HT1080 (cell line): ENCODE measurements around the gene TRIM31. TPM values are rescaled to one million over a fixed set of nuclear protein-coding genes. Genes with fewer than 3 reads are reported as not detected.

Experiments used
- DNase-seq: peaks from one replicate; pipeline ENCODE4 v3.0.0-alpha.2; 2015; ENCODE audit warnings: low read depth
- small RNA-seq: library from RNA; depleted of rRNA; stranded (forward); fragments of <200 nt; gene quantifications from one replicate; pipeline ENCODE3, GENCODE V24; 2014
- total RNA-seq: library from RNA; depleted of rRNA; stranded (reverse); fragments of >200 nt; shearing (Covaris generic); gene quantifications from 2 replicates; pipeline ENCODE4 v1.2.3, GENCODE V29; 2014; rRNA removed

The TRIM31 gene
- total RNA-seq, 1 experiment from 2014 or later, result 0.03 TPM

DNA sequence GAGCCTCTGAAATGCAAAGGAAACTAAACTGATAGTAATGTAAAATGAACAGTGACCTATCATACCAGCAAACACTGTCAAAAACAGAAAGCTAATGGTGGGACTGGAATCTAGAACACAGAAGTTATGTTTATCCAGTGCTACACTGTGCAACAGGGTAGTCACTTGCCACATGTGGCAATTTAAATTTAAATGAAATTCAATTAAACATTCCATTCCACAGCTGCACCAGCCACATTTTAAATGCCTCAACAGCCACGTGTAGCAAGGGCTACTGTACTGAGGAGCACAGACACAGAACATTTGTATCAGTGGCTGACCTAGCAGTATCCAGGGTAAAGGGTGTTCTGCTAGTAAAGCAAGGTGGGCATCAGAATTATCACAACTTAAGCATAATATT lies 57.4 kb downstream of the TRIM31 start:
- no peak for DNase-seq

DNA sequence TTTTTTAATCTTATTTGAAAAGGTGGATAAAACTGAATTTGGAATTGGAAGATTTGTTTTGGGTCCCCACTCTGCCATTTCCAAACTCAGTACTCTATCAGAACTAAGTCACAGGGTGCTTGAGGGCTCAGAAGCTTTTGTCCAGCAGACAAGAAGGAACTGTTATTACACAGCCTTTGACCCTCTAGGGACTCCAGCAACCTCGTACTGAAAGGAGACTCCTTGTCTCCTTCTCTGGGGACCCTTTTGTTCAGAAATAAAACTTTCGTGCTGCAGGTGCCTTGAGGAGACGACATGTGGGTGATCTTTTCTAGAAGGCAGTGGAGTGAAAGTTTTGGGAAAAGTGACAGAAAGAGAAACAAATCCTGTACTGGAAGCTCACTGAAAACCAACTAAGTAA lies 59.2 kb downstream of the TRIM31 start:
- no peak for DNase-seq

Small RNA genes lying within 50 kb of the gene (small RNA-seq; reads per million reads assigned to genes)
- not detected for gene RF00554
- gene RF02219, result not detected
- not detected for gene RF02220

Other genes with a start within 250 kb of the TRIM31 start
- 84.8 and 89.9 TPM in 2 replicates for gene HLA-A, start 170.6 kb downstream of the TRIM31 start, total RNA-seq
- gene POLR1H, start 51.8 kb downstream of the TRIM31 start, total RNA-seq, result 56.6 and 62.5 TPM in 2 replicates
- gene PPP1R11, start 45.9 kb downstream of the TRIM31 start, total RNA-seq, result 36.7 and 43.5 TPM in 2 replicates
- 0.06 TPM in 1 of 2 replicates, not detected in the other for gene RNF39, start 37.3 kb downstream of the TRIM31 start, total RNA-seq
- gene TRIM40, start 23.1 kb upstream of the TRIM31 start, total RNA-seq, result not detected in 2 replicates
- not detected in 2 replicates for gene TRIM10, start 48.1 kb upstream of the TRIM31 start, total RNA-seq
- not detected in 2 replicates for gene TRIM15, start 50.5 kb upstream of the TRIM31 start, total RNA-seq
- gene TRIM26, start 100.3 kb upstream of the TRIM31 start, total RNA-seq, result 28.8 and 29.2 TPM in 2 replicates
- gene TRIM39, start 213.8 kb upstream of the TRIM31 start, total RNA-seq, result 13.2 and 16.3 TPM in 2 replicates
- 116 and 119 TPM in 2 replicates for gene RPP21, start 232.1 kb upstream of the TRIM31 start, total RNA-seq